Stimulated activated CD8-positive, alpha-beta memory T cell treated with anti-CD3 and anti-CD28 coated beads, Interleukin-12 subunit alpha, Interleukin-12 subunit beta, amount 100 ng/mL, for 24 hours (primary cell): ENCODE data around the gene PNMA1.

Experiments used
- DNase-seq: peaks from one replicate; pipeline ENCODE4 v3.0.0-alpha.2; 2020; ENCODE audit errors: extremely low read depth

PNMA1 gene

GRCh38 chr14:73750531-73750901 lies 36.3 kb upstream of the PNMA1 start:
- DNase-seq, result no peak

- DNase-seq, result no peak
These were observed 35.7 kb upstream of the PNMA1 start for GRCh38 chr14:73749706-73750530.

- no peak for DNase-seq
These were observed 34.7 kb upstream of the PNMA1 start for GRCh38 chr14:73748858-73749357.

DNA sequence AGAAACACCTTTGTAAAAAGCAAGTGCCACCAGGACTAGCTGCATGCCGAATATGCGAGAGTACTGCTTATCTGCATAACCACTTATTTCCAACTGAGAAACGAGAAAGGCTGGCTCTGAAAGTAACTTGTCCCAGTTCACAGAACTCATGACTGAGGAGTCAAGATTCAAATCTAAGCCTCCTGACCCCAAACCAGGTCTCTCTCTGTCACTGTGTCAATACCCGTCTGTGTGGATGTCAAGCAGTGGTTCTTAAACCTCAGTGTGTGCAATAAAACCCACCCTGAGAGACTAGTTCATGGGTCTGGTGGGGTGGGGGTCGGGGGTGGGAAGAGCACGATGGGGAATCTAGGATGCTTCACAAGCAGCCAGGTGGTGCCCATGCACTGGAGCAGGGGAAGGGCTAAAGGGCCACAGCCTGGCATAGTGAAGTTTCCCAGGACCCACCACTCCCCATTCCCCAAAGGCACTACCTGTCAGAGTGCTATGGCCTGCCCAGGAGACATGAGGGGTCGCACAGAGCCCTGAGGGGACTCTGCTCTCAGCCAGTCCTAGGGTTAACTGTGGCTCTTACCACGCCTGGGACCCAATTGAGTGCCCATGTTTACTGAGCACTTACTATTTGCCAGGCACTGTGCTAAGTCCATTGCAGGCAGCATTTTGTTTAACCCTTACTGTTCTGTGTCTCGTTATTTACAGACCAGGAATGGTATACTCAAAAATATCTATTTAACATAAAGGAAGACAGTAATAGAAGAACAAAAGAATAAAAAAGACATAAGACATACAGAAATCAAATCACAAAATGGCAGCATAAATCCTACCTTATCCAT lies 33.4 kb upstream of the PNMA1 start:
- DNase-seq, result no peak

DNA sequence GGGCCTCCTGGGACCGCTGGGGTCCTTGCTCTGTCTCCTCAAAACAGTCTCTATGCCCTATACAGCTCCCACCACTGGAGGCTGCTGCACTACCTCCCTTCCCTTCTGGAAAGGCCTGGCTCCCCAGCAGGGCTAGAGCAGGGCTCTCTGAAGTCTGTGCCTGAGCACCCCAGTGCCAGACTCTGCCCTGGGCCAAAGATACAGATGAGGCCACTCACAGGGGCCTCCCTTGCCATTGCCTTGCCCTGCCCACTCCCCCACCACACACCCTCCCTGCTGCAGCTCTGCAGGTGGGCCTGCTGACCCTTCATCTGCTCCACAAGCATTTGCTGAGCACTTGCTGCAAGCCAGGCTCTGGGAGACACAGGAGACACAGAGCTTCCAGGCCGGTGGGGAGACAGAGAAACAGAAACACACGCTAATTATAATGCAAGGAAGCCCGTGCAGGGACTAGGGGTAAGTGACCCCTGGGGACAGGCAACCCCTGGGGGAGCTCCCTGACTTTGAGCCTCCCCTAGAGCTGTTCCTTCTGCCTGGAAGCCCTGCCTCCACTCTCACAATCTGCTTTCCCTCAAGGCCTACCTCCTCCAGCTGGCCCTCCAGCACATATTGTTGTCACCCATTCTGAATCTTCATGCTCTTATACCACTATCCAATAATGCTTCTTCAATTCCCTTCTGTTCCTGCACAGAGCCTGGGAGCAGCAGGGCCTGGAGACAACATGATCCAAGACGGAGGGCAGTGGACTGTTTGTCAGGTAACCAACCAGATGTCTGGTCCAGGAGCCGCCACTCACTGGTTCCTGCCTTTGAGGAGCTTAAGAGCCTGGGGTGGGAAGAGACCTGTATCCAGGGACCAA lies 32.6 kb upstream of the PNMA1 start:
- no peak for DNase-seq

DNA sequence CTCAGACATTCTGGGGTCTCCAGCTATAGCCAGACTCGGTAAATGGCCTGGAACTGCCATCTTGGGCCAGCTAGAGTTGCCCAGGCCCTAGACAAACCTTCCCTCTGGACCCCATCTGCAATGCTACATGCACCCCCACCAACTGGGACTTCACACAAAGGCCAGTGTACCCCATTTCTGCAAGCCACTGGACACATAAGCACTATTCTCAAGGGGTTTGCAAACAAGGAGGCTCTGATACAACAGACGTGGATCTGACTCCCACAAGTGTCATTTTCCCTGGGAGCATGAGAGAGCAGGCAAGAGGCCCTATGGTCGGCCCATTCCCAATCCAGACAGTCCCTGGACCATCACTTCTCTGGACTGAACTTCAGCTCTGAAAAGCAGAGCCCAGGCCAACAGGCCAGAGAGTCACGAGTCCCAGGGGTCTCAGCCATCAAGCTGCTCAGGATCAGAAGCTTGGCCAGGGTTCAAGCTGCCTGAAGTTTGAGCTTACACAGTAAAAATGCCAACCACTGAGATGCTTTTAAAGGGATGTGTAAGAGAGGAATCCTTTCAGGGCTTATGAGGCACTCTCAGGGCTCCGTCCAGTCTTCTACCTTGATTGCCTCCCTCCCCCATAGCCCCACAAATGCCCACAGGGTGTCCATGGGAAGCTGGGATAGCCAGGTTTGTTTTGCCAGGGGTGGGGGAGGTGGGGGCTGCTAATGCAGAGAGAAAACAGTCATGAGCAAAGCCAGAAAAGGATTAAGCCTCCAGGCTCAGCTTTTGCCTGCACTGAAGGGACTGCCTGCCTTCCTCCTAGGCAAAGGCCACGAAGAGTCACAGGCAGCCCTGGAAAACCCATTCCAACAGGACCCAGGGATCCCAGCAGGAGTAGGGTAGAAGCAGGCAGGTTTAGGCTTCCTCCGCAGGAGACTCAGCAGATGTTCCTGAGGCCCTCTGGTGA lies 31.7 kb upstream of the PNMA1 start:
- no peak for DNase-seq

- no peak for DNase-seq
These were observed 30.8 kb upstream of the PNMA1 start for GRCh38 chr14:73744874-73745529.

GRCh38 chr14:73744175-73744867 lies 30.1 kb upstream of the PNMA1 start:
- DNase-seq, result no peak

DNA sequence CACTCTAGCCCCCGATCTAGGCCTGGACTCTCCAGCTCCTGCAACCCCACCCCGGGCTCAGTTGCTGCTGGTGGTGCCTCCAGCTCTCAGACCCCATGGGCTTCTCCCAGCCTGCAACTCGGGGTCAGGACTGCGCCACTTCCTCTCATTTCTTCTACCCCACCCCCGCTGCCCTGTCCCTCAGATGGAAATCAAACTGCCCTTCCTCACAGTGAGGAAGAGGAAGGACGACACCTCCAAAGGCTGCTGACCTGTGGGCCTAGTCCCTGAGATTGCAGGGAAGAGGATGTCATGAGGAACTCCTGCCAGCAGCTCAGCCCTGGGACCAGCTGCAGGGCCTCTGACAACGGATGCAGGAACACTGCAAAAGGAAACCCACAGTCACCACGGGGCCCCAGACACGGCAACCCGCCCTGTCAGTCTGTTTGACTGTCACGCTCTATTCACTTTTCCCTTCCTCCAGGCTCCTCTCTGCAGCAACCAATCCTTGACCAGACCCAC lies 29.3 kb upstream of the PNMA1 start:
- DNase-seq, result no peak

DNA sequence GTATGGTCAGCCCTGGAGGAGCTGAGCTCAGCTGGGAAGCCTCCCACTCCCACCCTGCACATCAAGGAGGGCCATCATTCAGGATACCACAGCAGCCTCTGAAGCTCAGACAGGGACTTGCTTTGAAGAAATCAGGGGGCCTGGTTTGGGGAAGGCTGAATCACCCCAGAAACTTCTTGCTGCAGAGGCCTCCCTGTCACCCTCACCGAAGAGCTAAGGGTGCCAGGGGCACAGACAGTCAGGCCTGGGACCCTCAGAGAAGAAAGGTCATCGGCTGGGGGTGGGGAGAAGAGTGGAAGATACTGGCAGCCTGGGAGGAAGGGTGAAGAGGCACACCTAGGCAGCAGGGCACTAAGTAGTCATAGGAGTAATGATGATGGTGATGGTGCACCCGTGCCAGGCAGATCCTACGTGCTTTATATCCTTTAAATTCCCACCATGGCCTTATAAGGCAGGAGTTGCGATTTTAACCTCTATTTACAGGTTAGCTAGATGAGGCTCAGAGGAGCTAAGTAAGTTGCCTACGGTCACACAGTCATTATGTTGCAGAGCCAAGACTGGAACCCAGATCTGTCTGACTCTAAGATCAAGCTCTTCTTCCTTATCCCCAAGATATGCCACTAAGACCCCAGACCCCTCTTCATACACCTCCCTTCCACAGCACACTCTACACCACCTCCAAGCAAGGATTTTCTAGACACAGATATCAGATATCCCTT lies 28.5 kb upstream of the PNMA1 start:
- no peak for DNase-seq

DNA sequence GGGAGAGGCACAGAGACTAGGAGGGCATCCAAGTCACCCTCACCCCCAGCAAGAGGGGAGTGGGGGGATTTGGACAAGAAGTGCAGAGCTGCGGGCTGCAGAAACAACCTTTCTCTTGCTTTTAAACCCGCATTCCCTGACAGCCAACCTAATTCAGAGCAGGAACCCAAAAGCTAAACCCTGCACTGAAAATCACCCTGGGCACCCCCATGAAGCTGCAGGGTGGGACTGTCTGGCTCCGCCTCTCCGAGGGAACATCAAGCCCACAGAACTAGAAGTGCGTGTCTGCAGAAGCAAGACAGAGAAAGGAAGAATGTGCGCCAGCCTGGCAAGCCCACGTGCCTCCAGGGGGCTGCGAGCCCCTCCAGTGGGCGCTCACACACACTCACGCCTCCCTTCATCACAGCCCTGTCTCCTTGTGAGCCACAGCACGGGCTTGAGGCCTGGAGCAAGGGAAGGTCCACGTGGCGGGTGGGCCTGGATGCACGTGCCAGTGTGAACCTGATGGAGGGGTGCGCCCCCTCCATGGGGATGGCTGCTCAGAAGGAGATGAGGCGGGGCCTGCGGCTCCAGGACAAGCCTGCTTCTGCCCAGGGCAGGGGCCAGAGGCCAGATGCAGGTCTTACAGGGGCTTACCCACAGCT lies 27.8 kb upstream of the PNMA1 start:
- no peak for DNase-seq

GRCh38 chr14:73741386-73741875 lies 27.2 kb upstream of the PNMA1 start:
- no peak for DNase-seq

DNA sequence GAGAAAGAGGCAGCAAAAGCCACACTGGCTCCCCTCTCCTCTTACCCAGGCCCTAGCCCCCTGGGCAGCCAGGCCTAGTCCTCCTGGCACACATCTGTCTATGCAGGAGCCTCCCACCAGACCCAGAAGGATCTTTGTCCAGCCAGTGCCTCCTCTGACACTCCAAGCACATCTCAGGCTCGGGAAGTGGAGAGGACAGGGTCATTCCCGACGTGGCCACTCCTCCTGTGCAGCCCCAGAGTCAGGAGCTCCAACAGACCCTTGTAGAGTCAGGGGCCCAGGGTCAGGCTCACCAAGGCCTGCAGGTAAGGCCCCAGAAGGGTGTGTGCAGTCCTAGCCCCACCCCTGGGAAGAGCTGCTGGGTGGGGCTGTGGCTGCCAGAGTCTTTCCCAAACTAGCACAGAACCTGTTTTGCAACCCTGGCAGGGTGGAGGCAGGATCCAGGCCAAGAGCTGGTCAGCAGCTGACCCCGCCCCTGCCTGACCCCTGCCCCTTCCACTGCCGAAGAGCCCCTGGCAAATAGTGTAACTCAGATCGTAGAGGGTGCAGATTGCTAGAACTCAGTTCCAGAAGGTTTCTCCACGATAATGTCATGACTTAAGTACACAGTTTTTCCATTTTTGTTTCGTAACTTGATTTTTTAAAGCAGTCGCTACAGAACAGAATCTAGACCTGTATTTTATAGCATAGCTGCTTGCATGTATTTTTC lies 26.6 kb upstream of the PNMA1 start:
- no peak for DNase-seq

DNA sequence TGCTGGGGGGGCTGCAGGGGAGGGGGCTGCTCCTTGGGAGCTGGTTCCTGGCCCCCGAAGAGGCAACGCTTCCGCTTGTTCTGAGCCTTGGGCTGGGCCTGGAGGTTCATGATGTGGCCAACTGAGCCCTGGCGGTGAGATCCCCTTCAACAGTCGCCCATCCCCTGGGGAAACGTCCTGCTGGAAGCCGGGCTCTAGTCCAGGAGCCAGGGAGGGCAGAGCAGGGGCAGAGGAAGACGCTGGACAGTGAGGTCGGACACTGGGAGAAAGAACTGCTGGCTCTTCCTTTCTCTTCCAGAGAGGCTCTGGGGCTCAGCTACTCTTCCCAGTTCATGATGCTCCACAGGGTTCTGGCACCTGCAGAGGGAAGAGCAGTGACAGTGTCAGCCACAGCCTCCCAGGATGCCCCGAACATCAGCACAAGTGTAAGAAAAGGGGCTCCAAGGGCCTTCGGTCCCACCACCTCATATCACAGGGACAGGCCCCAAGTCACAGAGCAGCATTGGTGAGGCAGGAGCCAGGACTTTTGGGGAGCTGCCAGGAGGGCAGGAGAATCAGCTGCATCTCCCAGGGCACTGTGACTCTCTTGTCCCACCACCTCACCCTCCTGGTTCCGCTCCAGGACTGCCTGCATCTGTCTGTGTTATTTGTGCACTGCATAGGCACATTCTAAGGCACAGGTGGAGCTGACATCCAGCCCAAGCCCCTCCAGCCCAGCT lies 25.9 kb upstream of the PNMA1 start:
- no peak for DNase-seq

GRCh38 chr14:73739174-73739898 lies 25.2 kb upstream of the PNMA1 start:
- no peak for DNase-seq

DNA sequence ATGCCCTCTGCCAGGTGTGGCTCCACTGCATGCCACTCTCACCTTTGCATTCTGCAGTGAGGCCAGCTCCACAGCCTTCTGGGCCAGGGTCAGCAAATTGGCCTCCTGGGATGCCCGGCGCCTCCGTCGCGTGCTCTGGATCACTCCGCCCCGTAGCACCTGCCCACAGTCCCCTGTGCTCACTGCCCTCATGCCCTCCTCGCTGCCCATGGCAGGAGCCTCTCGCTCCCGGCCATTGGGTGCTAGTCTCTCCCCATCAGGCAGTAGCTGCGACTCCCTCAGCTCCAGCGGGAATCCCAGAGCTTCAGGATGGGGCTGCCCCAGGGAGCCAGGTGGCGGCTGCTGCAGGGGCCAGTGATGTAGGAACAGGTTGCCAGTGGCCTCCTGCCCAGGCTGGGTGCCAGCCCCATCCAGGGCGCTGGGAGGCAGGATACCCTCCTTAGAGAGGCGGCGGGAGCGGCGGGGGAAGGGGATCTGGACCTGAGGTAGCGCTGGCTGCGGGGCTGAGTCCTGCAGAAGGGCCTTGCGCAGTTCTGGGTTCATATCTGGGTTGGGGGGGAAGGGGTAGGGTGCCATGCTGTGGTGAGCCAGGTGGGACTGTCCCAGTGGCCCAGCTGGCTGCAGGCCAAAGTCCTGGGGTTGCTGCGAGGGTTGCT lies 24.5 kb upstream of the PNMA1 start:
- no peak for DNase-seq
